ENCODE measurements around the gene CDH24. TPM values are rescaled to one million over a fixed set of nuclear protein-coding genes. Genes with fewer than 3 reads are reported as not detected.

CDH24 gene
- total and polyA plus RNA-seq, 2 of the 8 experiments (the other 6 are each of a cell fraction or from before 2014, with no cell fraction given): 18.1 to 27.6 TPM

GRCh38 chr14:23055621-23056144 is 1.6 kb downstream of the CDH24 start (continued):
- TF ChIP-seq, protein P1, sequence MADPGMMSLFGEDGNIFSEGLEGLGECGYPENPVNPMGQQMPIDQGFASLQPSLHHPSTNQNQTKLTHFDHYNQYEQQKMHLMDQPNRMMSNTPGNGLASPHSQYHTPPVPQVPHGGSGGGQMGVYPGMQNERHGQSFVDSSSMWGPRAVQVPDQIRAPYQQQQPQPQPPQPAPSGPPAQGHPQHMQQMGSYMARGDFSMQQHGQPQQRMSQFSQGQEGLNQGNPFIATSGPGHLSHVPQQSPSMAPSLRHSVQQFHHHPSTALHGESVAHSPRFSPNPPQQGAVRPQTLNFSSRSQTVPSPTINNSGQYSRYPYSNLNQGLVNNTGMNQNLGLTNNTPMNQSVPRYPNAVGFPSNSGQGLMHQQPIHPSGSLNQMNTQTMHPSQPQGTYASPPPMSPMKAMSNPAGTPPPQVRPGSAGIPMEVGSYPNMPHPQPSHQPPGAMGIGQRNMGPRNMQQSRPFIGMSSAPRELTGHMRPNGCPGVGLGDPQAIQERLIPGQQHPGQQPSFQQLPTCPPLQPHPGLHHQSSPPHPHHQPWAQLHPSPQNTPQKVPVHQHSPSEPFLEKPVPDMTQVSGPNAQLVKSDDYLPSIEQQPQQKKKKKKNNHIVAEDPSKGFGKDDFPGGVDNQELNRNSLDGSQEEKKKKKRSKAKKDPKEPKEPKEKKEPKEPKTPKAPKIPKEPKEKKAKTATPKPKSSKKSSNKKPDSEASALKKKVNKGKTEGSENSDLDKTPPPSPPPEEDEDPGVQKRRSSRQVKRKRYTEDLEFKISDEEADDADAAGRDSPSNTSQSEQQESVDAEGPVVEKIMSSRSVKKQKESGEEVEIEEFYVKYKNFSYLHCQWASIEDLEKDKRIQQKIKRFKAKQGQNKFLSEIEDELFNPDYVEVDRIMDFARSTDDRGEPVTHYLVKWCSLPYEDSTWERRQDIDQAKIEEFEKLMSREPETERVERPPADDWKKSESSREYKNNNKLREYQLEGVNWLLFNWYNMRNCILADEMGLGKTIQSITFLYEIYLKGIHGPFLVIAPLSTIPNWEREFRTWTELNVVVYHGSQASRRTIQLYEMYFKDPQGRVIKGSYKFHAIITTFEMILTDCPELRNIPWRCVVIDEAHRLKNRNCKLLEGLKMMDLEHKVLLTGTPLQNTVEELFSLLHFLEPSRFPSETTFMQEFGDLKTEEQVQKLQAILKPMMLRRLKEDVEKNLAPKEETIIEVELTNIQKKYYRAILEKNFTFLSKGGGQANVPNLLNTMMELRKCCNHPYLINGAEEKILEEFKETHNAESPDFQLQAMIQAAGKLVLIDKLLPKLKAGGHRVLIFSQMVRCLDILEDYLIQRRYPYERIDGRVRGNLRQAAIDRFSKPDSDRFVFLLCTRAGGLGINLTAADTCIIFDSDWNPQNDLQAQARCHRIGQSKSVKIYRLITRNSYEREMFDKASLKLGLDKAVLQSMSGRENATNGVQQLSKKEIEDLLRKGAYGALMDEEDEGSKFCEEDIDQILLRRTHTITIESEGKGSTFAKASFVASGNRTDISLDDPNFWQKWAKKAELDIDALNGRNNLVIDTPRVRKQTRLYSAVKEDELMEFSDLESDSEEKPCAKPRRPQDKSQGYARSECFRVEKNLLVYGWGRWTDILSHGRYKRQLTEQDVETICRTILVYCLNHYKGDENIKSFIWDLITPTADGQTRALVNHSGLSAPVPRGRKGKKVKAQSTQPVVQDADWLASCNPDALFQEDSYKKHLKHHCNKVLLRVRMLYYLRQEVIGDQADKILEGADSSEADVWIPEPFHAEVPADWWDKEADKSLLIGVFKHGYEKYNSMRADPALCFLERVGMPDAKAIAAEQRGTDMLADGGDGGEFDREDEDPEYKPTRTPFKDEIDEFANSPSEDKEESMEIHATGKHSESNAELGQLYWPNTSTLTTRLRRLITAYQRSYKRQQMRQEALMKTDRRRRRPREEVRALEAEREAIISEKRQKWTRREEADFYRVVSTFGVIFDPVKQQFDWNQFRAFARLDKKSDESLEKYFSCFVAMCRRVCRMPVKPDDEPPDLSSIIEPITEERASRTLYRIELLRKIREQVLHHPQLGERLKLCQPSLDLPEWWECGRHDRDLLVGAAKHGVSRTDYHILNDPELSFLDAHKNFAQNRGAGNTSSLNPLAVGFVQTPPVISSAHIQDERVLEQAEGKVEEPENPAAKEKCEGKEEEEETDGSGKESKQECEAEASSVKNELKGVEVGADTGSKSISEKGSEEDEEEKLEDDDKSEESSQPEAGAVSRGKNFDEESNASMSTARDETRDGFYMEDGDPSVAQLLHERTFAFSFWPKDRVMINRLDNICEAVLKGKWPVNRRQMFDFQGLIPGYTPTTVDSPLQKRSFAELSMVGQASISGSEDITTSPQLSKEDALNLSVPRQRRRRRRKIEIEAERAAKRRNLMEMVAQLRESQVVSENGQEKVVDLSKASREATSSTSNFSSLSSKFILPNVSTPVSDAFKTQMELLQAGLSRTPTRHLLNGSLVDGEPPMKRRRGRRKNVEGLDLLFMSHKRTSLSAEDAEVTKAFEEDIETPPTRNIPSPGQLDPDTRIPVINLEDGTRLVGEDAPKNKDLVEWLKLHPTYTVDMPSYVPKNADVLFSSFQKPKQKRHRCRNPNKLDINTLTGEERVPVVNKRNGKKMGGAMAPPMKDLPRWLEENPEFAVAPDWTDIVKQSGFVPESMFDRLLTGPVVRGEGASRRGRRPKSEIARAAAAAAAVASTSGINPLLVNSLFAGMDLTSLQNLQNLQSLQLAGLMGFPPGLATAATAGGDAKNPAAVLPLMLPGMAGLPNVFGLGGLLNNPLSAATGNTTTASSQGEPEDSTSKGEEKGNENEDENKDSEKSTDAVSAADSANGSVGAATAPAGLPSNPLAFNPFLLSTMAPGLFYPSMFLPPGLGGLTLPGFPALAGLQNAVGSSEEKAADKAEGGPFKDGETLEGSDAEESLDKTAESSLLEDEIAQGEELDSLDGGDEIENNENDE (IDR thresholded peaks at IDR 0.05; ENCODE audit: insufficient replicate concordance, low read length): no peak
- no peak for TF ChIP-seq RXRA (IDR thresholded peaks at IDR 0.05; ENCODE audit: insufficient read depth, low read depth, low read length)
- no peak for TF ChIP-seq POLR2AphosphoS5 (IDR thresholded peaks at IDR 0.05; ENCODE audit: low read depth, low read length)
- TF ChIP-seq, protein P2, sequence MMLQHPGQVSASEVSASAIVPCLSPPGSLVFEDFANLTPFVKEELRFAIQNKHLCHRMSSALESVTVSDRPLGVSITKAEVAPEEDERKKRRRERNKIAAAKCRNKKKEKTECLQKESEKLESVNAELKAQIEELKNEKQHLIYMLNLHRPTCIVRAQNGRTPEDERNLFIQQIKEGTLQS (IDR thresholded peaks at IDR 0.05; ENCODE audit: insufficient read depth, low read depth, low read length): no peak
- no peak for TF ChIP-seq SIRT6 (IDR thresholded peaks at IDR 0.05; ENCODE audit: low read length)
- TF ChIP-seq RFX5 (IDR thresholded peaks at IDR 0.05; ENCODE audit: borderline replicate concordance, low read depth, low read length): no peak
- TF ChIP-seq USF2 (IDR thresholded peaks at IDR 0.05; ENCODE audit: low read length): no peak
- TF ChIP-seq CBX5 (IDR thresholded peaks at IDR 0.05; ENCODE audit: low read depth, low read length): no peak
- TF ChIP-seq SIN3A (conservative IDR thresholded peaks at IDR 0.05 in 1 of 2, IDR thresholded peaks at IDR 0.05 in 1 of 2; ENCODE audit: low read depth in 1 of 2, low read length in 2 of 2): no peak

Data from H1 (cell line).